ENCODE measurements around the gene KIF5C.
A peak's percentile ranks its signal among the peaks of the same experiment; 100 is the strongest.

Gene KIF5C

DNA sequence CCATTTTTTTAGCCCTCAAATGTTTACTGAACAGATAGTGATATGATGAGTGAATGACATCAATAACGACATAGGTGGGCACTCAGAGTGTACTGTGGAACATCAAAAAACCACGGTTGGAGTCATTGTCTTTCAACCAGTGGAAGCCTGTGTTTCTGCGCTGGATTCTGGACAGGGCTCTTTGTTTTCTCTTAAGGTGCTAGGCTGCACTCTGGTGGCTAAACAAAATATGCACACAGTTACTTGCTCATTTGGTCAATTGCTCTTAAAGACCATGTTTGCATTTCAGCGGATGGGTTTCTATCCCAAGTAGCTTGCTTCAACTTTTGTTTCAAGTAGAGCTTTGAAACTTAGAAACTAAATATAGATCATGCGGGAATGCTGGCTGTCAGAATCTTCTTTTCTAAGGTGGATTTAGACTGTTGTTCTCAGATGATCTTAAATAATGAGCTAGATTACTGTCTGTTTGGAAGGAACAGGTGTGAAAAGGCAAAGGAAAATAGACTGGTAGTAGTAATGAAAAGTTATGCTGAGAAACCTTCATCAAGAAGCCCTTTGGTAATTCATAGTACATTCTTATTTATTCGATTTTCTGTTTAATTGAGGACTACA, 115.0 kb downstream of the KIF5C start:
- DNase-seq (ENCODE audit: low read depth), result peak; percentile 95
- H3K4me3 ChIP-seq (ENCODE audit: low read depth, low read length), result no peak overlapping the region
- TF ChIP-seq, protein P1, sequence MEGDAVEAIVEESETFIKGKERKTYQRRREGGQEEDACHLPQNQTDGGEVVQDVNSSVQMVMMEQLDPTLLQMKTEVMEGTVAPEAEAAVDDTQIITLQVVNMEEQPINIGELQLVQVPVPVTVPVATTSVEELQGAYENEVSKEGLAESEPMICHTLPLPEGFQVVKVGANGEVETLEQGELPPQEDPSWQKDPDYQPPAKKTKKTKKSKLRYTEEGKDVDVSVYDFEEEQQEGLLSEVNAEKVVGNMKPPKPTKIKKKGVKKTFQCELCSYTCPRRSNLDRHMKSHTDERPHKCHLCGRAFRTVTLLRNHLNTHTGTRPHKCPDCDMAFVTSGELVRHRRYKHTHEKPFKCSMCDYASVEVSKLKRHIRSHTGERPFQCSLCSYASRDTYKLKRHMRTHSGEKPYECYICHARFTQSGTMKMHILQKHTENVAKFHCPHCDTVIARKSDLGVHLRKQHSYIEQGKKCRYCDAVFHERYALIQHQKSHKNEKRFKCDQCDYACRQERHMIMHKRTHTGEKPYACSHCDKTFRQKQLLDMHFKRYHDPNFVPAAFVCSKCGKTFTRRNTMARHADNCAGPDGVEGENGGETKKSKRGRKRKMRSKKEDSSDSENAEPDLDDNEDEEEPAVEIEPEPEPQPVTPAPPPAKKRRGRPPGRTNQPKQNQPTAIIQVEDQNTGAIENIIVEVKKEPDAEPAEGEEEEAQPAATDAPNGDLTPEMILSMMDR (conservative IDR thresholded peaks at IDR 0.05; ENCODE audit: low read depth, low read length), result peak; percentile 86

DNA sequence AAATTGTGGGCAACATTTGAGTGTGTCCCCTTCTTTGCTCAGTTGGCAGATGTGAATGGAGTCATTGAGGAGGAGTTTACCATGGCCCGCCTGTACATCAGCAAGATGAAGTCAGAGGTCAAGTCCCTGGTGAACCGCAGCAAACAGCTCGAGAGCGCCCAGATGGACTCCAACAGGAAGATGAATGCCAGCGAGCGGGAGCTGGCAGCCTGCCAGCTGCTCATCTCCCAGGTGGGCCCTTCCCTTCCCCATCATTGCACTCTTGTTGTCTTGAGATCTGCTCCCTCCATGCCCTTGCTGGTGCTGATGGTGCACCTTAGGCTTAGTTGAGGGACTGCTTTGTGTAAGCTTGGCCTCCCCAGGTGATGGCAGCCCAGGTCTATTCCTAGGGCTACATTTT, 115.9 kb downstream of the KIF5C start:
- no peak for DNase-seq (ENCODE audit: low read depth)
- TF ChIP-seq, protein P1 (conservative IDR thresholded peaks at IDR 0.05; ENCODE audit: low read depth, low read length), result no peak
- H3K4me3 ChIP-seq (ENCODE audit: low read depth, low read length), result no peak overlapping the region

DNA sequence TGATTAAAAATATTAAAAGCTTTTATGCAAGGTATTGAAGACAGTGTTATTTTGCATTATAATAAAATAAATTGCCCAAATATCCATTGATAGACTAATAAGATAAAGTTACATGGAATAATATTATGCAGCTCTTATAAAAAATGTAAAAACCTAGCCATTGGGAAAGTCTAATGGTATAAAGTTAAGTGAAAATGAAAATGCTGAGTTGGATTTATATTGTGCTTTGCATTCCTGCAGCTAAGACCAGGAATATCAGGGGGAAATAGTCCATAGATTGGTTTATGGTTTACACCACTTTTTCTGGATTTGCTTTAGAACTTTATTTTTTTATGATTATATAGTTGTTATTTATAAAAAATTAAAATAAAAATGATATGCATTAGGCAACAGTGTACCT, 117.4 kb downstream of the KIF5C start:
- DNase-seq (ENCODE audit: low read depth), result no peak
- TF ChIP-seq, protein P1 (conservative IDR thresholded peaks at IDR 0.05; ENCODE audit: low read depth, low read length), result no peak
- no peak overlapping the region for H3K4me3 ChIP-seq (ENCODE audit: low read depth, low read length)

DNA sequence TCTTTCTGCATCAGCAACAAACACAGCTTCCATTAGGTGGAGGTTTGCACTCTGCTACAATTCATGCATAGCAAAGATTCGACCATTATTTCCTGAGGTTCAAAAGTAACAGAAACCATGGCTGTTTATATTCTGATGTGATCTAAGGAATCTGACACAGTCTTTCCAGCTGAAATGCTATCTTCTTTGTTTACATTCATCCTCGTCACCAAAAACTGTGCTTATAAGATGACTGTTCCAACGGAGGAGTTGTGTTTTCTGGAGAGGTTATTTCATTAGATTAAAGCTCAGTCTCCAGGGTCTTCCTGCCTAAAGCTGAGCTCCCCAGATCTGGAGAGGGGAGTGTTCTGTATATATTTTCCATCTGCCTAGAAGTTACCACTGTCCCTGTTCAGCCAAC, 118.3 kb downstream of the KIF5C start:
- no peak for DNase-seq (ENCODE audit: low read depth)
- H3K4me3 ChIP-seq (ENCODE audit: low read depth, low read length), result no peak overlapping the region
- TF ChIP-seq, protein P1 (conservative IDR thresholded peaks at IDR 0.05; ENCODE audit: low read depth, low read length), result no peak

DNA sequence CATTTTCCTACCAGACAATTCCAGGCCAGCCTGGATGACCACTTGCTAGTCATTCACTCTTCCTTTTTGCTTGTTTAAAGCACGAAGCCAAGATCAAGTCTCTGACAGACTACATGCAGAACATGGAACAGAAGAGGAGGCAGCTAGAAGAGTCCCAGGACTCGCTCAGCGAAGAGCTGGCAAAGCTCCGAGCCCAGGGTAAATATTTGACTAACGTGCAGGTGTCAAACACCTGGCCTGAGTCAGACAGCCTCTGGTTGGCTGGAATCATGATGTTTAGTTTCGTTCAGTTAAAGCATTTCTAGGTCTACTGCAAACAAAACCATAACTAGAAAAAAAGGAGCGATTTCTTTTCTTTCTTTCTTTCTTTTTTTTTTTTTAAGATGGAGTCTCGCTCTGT, 119.3 kb downstream of the KIF5C start:
- TF ChIP-seq, protein P1 (conservative IDR thresholded peaks at IDR 0.05; ENCODE audit: low read depth, low read length), result no peak
- DNase-seq (ENCODE audit: low read depth), result no peak
- H3K4me3 ChIP-seq (ENCODE audit: low read depth, low read length), result no peak overlapping the region

DNA sequence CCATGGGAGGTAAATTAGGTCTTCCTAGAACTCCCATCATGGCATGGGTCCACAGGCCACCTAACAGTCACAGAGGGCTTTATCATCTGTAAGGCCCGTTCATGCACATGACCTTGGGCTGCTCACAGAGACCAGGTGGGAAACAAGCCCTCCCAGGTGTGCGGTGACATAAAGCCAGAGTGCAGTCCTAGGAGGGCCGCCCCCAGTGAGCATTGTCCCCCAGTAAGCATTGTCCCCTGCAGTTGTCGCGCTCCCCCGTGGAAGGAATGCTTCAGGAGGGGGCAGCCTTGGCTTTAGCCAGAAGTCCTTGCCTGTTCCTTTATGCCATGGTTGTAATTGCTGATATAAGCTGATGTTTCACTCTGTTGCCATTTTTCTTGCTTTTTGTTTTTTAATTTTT, 121.8 kb downstream of the KIF5C start:
- TF ChIP-seq, protein P1 (conservative IDR thresholded peaks at IDR 0.05; ENCODE audit: low read depth, low read length), result no peak
- no peak overlapping the region for H3K4me3 ChIP-seq (ENCODE audit: low read depth, low read length)
- no peak for DNase-seq (ENCODE audit: low read depth)

DNA sequence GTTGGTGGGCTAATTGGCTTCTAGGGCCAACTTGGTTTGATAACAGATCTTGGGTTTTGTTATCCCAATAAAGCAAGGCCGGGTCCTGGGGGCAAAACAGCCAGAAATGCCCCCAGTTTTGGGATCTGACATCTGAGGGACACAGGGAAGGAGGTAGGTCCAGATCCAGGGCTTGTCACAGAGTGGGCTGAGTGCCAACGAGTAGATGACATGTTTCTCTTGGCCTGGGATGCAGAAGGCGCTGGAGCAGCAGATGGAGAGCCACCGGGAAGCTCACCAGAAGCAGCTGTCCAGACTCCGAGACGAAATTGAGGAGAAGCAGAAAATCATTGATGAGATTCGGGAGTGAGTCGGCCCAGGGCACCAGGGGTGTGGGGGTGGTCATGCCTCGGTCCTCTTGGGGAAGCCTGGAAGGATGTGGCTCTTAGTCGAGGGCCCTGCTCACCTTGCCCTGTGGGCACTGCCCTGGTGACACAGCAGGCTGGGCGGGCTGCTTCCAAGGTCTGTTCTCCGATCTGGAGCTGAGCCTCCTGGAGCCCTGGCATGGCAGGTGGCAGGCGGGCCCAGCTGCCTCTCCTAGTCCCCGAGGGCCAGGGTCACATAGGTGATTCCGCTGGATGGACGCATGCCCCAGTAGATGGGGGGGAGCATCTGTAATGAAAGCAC, 123.3 kb downstream of the KIF5C start:
- TF ChIP-seq, protein P1 (conservative IDR thresholded peaks at IDR 0.05; ENCODE audit: low read depth, low read length), result no peak
- no peak for DNase-seq (ENCODE audit: low read depth)
- H3K4me3 ChIP-seq (ENCODE audit: low read depth, low read length), result no peak overlapping the region

Data from choroid plexus epithelial cell (primary cell).